NCI-H2227 (cell line): ENCODE data around the gene HDAC8.
"Not testable (repeated sequence)": the region's sequence is repeated elsewhere in the genome, so short reads cannot be mapped to it uniquely, and the experiment has no call there.

Experiments
- DNase-seq: peaks from one replicate; lab custom pipeline; 2025; ENCODE audit not compliant: unreplicated experiment; lab: John Stamatoyannopoulos, UW

HDAC8 gene

DNA sequence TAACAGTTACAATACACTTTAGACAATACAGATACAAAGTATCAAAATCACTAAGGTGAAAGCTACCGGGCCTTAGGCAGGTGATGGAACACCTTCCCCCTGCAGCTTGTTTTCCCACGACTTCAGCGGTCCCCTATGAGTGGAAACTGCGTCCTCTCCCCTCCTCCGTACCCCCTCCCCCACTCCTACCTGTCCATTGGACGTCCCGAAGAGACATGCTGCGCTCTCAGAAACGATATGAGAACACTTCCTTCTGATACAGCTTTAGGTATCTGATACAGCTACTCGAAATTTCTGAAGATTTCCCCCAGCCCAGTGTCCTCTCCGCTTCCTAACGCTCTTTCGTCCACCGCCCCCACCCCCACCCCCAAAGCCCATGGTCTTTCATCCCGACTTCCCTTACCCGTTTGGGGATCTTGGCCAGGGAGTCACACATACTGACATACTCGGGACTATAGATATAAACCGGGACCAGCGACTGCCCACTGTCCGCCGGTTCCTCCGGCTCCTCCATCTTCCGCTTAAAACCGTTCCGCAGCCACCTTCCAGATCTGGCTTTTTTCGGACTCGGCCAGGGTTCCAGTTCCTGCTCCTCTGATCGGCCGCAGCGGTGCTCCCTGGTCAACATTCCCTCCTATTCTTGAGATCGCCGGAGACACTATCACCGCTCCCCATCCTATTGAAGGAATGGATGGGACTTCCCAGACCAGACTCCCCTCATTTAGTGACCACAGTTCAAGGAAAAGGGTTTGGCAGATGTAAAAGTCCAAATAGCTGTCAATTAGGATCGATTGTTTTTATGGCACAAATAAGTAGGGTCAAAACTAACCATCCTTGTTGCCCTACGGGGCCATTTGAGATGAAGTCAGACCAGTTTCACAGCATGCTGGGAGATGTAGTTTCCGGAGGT lies at the start of gene HDAC8:
Gene HDAC8 (minus strand): TSS at position 596 of the 910 bp plus-strand sequence. CDS start 82 bp downstream, at position 514.
- peak; percentile 89 for DNase-seq

DNA sequence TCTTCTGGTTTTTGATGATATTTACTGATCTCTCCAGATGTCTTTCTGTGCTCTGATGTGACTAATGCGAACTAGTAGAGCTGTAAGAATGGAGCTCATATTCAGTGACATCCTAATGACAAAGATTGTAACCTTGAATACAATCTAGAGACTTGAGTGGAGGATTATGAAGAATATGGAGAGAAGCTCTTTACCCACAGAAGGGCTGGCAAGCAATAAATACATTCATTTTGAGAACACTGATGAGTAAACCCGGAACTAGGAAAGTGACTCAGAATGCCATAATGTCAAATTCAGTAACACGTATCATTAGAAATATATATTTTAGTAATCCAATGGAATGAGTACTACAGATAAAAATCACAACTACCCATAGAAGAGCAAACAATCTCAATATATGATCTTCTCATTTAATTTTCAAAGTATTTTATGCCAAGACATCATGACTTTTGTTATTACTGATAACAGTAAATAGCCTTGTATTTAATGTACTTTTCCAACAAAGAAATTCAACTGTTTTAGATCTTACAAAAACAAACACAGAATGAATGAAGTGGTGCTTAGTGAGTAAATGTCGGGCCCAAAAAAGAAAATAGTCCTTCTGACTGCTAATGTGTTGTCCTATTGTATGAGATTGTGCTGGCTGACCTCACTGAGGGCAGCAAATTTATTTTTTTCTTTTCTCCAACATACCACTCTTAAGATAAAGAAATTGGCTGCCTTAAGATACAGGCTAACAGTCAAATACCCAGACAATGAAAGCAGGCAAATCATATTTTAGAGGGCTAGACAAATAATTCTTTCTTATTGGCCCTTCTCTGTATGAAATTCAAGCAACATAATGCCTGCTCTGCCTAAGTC lies 49.2 kb upstream of the HDAC8 start:
- DNase-seq = no peak

DNA sequence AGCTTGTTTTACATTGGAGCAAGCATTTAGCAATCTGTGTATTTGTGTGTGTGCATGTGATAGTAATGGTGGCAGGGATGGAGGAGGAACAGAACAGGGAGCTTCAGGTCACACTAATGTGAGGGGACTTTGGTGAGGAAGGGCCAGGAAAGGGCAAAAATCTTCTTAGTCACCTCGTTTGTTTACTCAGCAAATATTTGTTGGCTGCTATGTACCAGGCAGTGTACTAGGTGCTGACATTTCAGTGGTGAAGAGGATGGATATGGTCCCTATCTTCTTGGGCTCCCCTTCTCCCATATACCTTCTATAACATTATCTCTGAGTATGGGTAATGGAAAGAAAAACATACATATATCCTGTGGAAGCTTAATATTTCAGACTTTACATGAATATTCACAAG lies 48.5 kb upstream of the HDAC8 start:
- no peak for DNase-seq

DNA sequence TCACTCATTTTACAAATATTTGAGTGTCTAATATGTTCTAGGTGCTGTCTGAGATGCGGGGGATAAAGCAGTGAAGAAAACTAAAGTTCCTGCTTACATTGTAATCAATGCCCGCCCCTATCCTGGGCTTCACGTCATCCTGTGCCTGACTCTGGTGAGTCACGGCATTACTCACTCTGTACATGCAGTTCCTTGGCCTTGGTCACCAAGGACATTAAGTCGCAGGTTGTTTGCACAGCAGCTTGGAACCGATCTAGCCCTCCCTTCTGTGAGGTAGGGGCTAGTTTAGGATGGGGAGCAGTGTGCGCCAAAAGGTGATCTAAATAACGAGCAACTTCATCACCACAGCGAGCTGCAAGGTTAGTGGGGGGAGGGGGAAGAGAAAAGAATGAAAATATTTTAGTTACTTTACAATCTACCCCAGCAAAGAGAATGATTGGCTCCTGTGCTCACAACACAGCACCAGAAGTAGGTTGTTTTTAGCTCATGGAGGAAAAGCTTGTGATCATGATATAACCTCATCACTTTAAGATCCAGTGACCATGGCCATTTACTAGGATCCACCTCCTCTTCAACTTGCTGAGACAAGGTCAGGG lies 48.0 kb upstream of the HDAC8 start:
- no peak for DNase-seq

DNA sequence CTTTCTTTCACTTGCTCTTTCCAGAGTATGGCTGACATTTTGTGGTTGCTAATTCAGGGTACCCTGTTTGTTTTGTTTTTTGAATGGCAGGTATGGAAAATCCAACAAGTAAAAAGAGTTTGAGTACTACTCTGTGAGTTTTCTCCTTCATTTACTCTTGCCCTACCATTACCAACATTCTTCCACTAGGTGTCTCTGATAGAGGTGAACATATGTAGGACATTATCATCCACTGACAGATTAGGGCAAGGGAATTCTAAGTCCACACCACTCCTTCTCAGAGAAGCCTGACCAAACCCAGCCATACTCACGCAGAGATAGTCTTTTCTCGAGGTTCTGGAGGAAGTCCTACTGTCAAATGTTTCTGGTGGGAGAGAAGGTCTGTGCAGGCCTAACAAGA lies 36.7 kb upstream of the HDAC8 start:
- DNase-seq = no peak

DNA sequence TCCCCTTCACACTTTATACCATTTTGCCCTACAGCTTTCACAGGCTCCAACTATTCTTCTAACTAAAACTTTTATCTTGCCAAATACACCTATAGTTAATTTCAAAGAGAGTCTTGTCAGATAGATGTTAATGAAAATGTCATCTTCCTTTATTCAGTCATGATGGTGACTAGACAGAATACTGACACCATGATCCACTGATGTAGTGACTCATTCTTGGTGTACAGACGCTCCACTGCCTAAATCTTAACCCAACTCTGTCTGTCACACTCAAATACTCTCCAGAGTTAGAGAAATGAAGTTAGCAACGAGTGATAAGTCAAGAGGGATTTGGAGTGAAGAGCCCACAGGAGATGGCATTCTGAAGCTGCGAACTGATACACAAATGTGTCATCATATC lies 32.1 kb upstream of the HDAC8 start:
- no peak for DNase-seq

DNA sequence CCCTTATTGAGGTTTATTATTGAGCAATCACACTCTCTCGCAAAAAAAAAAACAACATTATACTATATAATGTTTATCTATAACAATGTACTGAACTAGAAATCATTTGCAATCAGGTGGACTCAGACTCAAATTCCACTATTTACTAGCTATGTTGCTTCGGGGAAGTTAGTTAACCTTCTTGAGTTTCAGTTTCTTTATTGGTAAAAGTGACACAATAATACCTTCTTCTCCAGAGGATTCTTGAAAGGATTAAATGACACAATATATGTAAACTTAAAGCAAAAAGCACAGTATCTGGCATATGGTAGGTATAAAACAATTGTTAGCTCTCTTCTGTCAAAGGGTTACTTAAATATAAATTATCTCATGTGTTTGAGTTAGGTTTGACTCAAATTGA lies 31.5 kb upstream of the HDAC8 start:
- no peak for DNase-seq

DNA sequence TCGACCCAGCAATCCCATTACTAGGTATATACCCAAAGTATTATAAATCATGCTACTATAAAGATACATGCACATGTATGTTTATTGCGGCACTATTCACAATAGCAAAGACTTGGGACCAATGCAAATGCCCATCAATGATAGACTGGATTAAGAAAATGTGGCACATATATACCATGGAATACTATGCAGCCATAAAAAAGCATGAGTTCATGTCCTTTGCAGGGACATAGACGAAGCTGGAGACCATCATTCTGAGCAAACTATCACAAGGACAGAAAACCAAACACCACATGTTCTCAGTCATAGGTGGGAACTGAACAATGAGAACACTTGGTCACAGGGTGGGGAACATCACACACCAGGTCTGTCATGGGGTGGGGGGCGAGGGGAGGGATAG lies 18.4 kb upstream of the HDAC8 start:
- DNase-seq = not testable (repeated sequence)

DNA sequence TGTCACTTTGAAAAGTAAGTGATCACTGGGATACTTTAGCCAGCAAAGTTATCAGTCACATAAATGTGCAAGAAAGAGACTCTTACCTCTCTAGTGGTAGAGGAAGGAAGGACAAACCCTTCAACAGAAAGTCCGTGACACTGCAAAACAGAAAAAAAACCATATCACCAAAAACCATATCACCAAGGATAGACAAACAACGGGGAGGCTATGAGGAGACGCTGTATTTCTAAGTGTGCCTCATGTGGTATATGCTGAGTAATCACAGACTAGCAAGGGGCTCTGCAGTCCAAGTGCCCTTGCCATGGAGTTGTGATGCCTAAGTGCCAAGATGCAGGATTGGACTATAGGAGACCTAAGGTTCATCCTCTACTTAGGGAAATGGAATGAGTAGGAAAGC lies 11.5 kb upstream of the HDAC8 start:
- no peak for DNase-seq

DNA sequence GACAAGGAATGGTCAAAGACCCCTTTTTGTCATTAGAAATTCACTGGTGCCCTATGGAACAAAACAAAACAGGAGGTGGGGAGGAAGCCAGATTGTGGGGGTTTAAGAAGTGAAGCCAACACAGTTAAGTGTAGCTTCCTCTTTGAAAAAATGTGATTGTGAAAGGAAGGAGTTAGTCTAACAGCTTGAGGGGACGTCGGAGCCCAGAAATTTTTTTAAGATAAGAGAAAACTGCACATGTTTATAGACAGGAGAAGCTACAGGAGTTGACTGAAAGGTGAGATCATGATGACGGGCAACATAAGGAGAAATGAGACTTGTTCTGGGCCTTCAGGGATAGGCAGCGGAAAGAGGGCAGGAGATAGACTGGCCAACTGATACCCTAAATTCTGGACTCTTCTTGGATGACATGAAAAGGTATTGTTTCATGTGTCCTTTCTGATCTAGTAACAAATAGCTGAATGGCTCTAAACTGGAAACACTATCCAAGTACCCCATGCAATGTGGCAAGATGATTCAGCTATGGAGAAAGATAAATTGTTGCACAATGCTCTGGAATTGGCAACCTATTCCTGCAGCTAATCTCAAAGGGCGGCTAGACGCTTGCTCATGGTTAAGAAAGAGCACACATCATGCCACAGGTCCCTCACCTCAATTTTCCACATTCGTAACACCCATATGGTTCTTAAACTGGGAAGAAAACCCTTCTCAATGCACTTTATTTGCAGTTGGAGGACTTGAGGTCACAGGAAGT lies 3.7 kb upstream of the HDAC8 start:
- DNase-seq = no peak

DNA sequence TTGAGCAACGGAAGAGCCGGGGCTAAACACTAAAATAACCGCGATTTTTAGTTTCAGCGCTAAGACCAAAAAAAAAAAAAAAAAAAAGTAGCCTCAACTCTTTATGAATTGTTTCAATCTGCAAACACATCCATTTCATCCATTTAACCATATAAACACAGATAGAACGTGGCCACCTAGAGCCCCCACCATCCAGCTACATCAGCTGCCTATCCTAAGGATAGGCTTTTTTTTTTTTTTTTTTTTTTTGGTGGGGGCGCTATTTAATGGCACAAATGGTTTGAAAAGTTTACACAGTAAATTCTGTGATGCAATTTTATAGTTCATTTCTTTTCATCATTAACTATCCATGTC lies 492 bp upstream of the HDAC8 start:
- DNase-seq = no peak

DNA sequence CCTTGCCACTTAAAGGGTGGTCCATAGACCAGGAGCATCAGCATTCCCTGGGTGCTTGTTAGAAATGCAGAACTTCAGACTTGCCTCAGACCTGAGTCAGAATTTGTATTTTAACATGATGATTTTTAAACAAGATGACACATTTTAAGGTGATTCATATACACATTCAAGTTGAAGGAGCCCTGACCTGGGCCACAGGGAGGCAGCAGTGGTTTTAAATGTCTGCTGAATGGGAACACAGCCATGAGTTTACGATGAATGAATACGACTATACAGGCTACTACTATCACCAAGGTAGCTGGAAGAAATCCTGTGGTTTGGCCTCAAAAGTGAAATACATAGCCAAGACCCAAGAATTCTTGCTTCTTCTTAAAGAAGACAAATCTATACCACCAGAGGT lies 2.9 kb downstream of the HDAC8 start:
- DNase-seq = no peak

DNA sequence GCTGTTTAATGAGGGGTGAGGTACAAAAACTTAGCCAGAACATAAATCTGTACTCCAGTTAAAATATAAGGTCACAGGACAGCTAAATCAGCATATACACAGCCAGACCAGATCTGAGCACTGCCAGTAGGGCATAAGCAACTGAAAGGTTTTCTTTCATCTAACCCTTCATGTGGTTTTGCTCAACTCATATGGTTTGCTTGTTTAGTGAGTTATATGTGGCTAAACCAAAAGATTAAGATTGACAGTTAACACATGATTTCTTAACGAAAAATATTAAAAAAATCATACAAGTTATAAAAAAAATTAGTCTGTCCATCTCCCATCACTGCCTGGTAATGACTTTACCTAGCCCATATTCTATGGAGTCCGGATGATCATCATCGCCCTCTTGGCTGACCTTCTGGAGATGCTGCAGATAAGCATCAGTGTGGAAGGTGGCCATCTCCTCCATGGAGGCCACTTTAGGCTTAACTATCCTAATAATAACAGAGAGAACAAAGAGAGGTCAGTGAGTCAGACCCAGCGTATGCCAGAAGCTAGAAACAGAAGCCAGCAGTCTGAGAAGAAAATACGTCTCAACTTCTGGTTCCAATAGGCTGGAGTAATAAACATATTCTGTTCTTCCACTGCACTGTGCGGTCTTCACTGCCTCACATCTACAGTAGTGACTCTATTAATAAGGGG lies 4.1 kb downstream of the HDAC8 start:
- no peak for DNase-seq

DNA sequence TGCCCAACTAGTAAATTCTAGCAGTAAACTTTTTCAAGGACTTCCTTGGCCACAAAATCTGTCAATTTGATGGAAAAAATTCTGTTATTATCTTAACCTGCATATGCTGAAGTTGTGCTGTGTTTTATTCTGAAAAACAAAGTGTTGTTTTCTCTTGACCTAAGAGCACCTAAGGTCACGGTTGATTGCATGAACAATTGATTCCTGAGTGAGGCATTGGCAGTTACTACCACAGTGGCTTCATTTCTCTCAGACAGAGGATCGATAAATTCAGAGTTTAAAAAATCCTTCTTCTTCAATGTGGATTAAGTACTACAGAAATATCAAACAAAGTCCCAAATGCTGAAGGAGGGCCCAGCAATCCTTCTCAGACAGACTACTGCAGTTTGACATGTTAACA lies 6.2 kb downstream of the HDAC8 start:
- no peak for DNase-seq

DNA sequence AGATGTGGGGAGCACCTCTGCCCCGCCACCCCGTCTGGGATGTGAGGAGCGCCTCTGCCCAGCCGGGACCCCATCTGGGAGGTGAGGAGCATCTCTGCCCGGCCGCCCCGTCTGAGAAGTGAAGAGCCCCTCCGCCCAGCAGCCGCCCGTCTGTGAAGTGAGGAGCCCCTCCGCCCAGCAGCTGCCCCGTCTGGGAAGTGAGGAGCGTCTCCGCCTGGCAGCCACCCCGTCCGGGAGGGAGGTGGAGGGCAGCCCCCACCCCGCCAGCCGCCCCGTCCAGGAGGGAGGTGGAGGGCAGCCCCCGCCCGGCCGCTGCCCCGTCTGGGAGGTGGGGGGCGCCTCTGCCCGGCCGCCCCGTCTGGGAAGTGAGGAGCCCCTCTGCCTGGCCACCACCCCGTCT lies 13.0 kb downstream of the HDAC8 start:
- DNase-seq = not testable (repeated sequence)

DNA sequence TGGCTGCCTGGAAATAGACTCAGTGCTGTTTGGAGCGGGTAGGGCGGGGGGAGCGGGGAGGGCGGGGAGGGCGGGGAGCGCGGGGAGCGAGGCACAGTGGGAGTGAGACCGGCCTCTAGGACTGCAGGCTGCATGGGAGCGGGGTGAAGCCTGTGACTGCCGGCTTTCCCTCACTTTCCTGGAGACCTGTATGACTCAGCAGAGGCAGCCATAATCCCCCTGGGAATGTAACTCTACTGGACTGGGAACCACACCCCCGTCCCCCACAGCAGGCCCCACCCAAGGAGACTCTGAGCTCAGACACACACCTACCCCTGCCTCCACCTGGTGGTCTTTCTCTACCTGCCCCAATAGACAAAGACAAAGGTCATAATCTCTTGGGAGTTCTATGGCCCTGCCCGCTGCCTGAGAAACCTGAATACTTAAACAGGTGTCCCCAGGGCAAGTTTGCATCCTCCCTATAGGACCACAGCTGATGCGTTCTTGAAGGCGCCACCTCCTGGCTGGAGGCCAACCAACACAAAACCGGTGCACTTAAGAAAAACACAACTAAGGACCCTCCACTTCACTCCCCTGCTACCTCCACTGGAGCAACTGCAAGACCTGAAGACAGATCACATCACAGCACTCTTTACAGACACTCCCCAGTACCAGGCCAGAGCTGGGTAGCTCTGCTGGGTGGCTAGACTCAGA lies 18.0 kb downstream of the HDAC8 start:
- DNase-seq = no peak

DNA sequence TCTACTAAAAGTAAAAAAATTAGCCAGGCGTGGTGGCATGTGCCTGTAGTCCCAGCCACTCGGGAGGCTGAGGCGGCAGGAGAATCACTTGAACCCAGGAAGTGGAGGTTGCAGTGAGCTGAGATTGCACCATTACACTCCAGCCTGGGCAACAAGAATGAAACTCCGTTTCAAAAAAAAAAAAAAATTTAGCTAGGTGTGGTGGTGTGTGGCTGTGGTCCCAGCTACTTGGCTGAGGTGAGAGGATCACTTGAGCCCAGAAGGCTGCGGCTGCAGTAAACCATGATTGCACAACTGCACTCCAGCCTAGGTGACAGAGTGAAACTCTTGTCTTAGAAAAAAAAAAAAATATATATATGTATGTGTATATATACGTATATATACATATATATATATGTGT lies 20.2 kb downstream of the HDAC8 start:
- DNase-seq = not testable (repeated sequence)

DNA sequence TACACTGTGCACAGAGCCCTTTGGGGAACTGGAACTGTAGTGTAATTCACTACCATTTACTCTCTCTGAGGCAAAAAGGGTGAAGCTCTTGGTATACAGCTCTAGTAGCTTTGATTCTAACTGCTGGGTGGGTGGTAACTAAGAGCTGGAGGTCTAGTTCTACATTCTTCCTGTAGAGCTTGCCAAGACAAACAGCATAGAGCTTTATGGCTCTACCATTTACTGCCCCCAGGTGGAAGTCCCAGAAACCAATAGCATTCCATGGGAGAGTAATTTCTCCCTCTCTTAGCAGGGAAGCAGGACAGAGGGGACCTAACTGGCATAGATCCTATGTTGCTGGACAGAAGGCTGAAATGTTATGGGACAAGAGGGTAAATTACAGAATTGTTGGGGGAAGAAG lies 26.7 kb downstream of the HDAC8 start:
- DNase-seq = no peak

DNA sequence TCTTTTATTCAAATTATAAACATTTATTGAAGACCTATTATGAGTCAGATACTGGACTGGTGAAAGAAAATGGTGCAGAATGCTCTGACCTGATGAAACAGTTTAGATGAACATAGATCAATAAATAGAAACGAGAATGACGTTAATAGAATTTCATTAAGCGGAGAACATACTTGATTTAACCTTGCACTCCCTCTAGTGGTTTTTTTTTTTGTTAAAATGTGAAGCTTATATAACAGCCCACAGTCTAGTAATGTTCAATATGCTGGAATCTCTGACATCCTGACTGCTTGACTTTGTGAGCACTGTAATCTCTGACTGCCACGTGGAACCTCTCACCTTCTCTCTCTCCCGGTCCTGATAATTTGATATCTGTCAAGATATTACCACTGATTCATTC lies 32.3 kb downstream of the HDAC8 start:
- DNase-seq = peak; percentile 55

DNA sequence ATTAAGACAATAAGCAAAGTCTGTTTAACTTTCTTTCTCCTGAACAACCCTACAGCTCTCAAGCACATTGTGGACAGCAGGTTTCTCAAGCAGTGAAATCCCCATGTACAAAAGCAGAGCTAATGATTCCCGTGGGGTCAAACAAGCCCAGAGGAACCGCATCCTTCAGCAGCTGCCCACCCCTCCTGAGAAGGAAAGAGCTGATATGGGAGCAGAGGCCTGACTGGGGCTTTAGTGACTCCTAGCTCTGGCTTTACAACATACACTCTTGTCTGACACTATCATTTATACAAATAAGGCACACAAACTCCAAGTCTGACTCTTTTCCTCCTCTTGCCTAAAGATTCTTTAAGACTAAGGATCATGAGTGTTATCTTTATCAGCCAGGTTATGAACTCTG lies 32.8 kb downstream of the HDAC8 start:
- no peak for DNase-seq
